GM23338 (cell line): ENCODE data around the gene TBC1D30. TPM values are rescaled to one million over a fixed set of nuclear protein-coding genes. Genes with fewer than 3 reads are reported as not detected.

ENCODE experiments used
- ATAC-seq: fragments of 200-7000 bp; cut with Tn5 transposase; 3 replicates; pipeline ENCODE4 v1.9.1; 2020
- DNase-seq: peaks from one replicate; pipeline ENCODE4 v3.0.0-alpha.2; 2015; ENCODE audit warnings: low spot score
- H2AFZ ChIP-seq: fragments of 200-600 bp; sonication (generic); 2 replicates; pipeline ENCODE4 v1.8.0; 2016; ENCODE audit warnings: antibody characterized with exemption, mild to moderate bottlenecking, moderate library complexity
- H3F3A ChIP-seq: fragments of 200-600 bp; sonication (generic); replicated peaks from 2 replicates; pipeline ENCODE4 v1.8.0; 2017; ENCODE audit warnings: antibody characterized with exemption, mixed run types, low read depth
- H3K27ac ChIP-seq: fragments of 200-600 bp; sonication (generic); 2 replicates; pipeline ENCODE4 v1.6.1; 2016; ENCODE audit warnings: low read depth
- H3K27me3 ChIP-seq: fragments of 200-600 bp; sonication (generic); 2 replicates; pipeline ENCODE4 v1.8.0; 2016; ENCODE audit warnings: mild to moderate bottlenecking, mixed run types, moderate library complexity; ENCODE audit not compliant: insufficient read depth
- H3K36me3 ChIP-seq: fragments of 200-600 bp; sonication (generic); 2 replicates; pipeline ENCODE4 v1.8.0; 2016; ENCODE audit warnings: mild to moderate bottlenecking; ENCODE audit not compliant: insufficient read depth
- H3K4me1 ChIP-seq: fragments of 200-600 bp; sonication (generic); 2 replicates; pipeline ENCODE4 v1.8.0; 2016; ENCODE audit warnings: mild to moderate bottlenecking, moderate library complexity; ENCODE audit not compliant: insufficient read depth
- H3K4me2 ChIP-seq: fragments of 200-600 bp; sonication (generic); 2 replicates; pipeline ENCODE4 v1.7.1; 2017; ENCODE audit warnings: mixed run types
- H3K4me3 ChIP-seq: fragments of 200-600 bp; sonication (generic); 2 replicates; pipeline ENCODE4 v1.6.1; 2016; ENCODE audit warnings: mixed run types
- H3K79me2 ChIP-seq: fragments of 200-600 bp; sonication (generic); replicated peaks from 2 replicates; pipeline ENCODE4 v1.8.0; 2017; ENCODE audit warnings: mild to moderate bottlenecking; ENCODE audit not compliant: insufficient read depth
- H3K9me2 ChIP-seq: fragments of 200-600 bp; sonication (generic); 2 replicates; pipeline ENCODE4 v1.8.0; 2017; ENCODE audit not compliant: insufficient read depth
- H4K20me1 ChIP-seq: fragments of 200-600 bp; sonication (generic); replicated peaks from 2 replicates; pipeline ENCODE4 v1.8.0; 2017; ENCODE audit warnings: mild to moderate bottlenecking; ENCODE audit not compliant: insufficient read depth
- H3K27ac Mint-ChIP-seq: 2 replicates; pipeline ENCODE4 v1.8.0; 2020; ENCODE audit warnings: inconsistent platforms, mild to moderate bottlenecking, moderate library complexity, mixed read lengths
- H3K27me3 Mint-ChIP-seq: 3 replicates; pipeline ENCODE4 v1.8.0; 2022; ENCODE audit warnings: low read depth, mild to moderate bottlenecking, moderate library complexity, mixed read lengths, inconsistent platforms; ENCODE audit not compliant: insufficient read depth, poor library complexity
- H3K36me3 Mint-ChIP-seq: 3 replicates; pipeline ENCODE4 v1.8.0; 2021; ENCODE audit warnings: low read depth, mild to moderate bottlenecking, inconsistent platforms, moderate library complexity, mixed read lengths
- H3K4me1 Mint-ChIP-seq: 3 replicates; pipeline ENCODE4 v1.8.0; 2020; ENCODE audit warnings: mild to moderate bottlenecking, inconsistent platforms, mixed read lengths
- H3K4me3 Mint-ChIP-seq: 3 replicates; pipeline ENCODE4 v1.8.0; 2021; ENCODE audit warnings: moderate library complexity, mild to moderate bottlenecking, inconsistent platforms, mixed read lengths
- H3K9me3 Mint-ChIP-seq: 3 replicates; pipeline ENCODE4 v1.8.0; 2020; ENCODE audit warnings: moderate library complexity, mild to moderate bottlenecking, inconsistent platforms, mixed read lengths
- CREB1 ChIP-seq: fragments of 250-450 bp; sonication (Bioruptor Pico); IDR thresholded peaks from 2 replicates; pipeline ENCODE4 v1.5.0; 2020; ENCODE audit warnings: low read depth, mild to moderate bottlenecking, moderate library complexity
- EZH2 ChIP-seq: fragments of 200-600 bp; sonication (generic); IDR thresholded peaks from one replicate; pipeline ENCODE4 v1.8.0; 2017; ENCODE audit warnings: antibody characterized with exemption, mild to moderate bottlenecking, low read depth; ENCODE audit not compliant: unreplicated experiment
- EZH2phosphoT487 ChIP-seq: fragments of 200-600 bp; sonication (generic); IDR thresholded peaks from one replicate; pipeline ENCODE4 v1.8.1; 2018; ENCODE audit warnings: antibody characterized with exemption; ENCODE audit not compliant: unreplicated experiment
- JUNB ChIP-seq: IDR thresholded peaks from one replicate; pipeline ENCODE4 v1.6.1; 2016; ENCODE audit warnings: antibody characterized with exemption; ENCODE audit not compliant: unreplicated experiment
- NANOG ChIP-seq: IDR thresholded peaks from 2 replicates; pipeline ENCODE4 v1.6.1; 2016; ENCODE audit warnings: antibody characterized with exemption, borderline replicate concordance
- POLR2AphosphoS5 ChIP-seq: IDR thresholded peaks from 2 replicates; pipeline ENCODE4 v1.6.1; 2016; ENCODE audit warnings: antibody characterized with exemption, low read depth
- STAT1 ChIP-seq: IDR thresholded peaks from one replicate; pipeline ENCODE4 v1.6.1; 2016; ENCODE audit warnings: antibody characterized with exemption; ENCODE audit not compliant: unreplicated experiment
- ZNF114 ChIP-seq: fragments of 250-450 bp; sonication (Bioruptor Pico); IDR thresholded peaks from 2 replicates; pipeline ENCODE4 v1.5.0; 2020; ENCODE audit warnings: mild to moderate bottlenecking, moderate library complexity
- ZNF331 ChIP-seq: fragments of 250-450 bp; sonication (Bioruptor Pico); IDR thresholded peaks from 2 replicates; pipeline ENCODE4 v1.5.0; 2020; ENCODE audit warnings: low read depth, mild to moderate bottlenecking, moderate library complexity
- polyA plus RNA-seq: library from polyadenylated mRNA; unstranded; fragments of >200 nt; fragmentation: Nextera tagmentation; extraction: Ambion mirVana; gene quantifications from 2 replicates; pipeline ENCODE4 v1.2.1, GENCODE V29; 2016
- total RNA-seq: library from RNA; depleted of rRNA; stranded (reverse); fragments of >200 nt; shearing (Covaris generic); gene quantifications from 2 replicates; pipeline ENCODE4 v1.2.3, GENCODE V29; 2014
- TF ChIP-seq, protein P1 (sequence below): IDR thresholded peaks from 2 replicates; pipeline ENCODE4 v1.6.1; 2016; ENCODE audit warnings: antibody characterized with exemption
- TF ChIP-seq, protein P2 (sequence below): fragments of 250-450 bp; sonication (Bioruptor Pico); IDR thresholded peaks from 2 replicates; pipeline ENCODE4 v1.5.0; 2020; ENCODE audit warnings: mild to moderate bottlenecking, moderate library complexity
- TF ChIP-seq, protein P3 (sequence below), 2 experiments: fragments of 200-600 bp in 1 of 2; sonication (generic) in 1 of 2; conservative IDR thresholded peaks; 2 replicates each; pipeline versions ENCODE4 v1.5.1 to v1.6.1; 2016 to 2017; ENCODE audit warnings: antibody characterized with exemption in 2 of 2, low read depth in 2 of 2, mild to moderate bottlenecking in 2 of 2, moderate library complexity in 1 of 2
- TF ChIP-seq, protein P4 (sequence below): IDR thresholded peaks from one replicate; pipeline ENCODE4 v1.6.1; 2018; ENCODE audit warnings: antibody characterized with exemption; ENCODE audit not compliant: unreplicated experiment

The TBC1D30 gene
- total and polyA plus RNA-seq, 2 experiments from 2014 or later = 2.9 to 9.6 TPM

GRCh38 chr12:64813723-64814122 is 10.7 kb upstream of the TBC1D30 start:
- Histone ChIP-seq H3F3A (no peaks in the 10 kb centered on the region), H4K20me1 (no peaks in the 10 kb centered on the region), H3K4me2 (no peak overlapping the region), H2AFZ (no peak overlapping the region), H3K9me2 (no peaks in the 10 kb centered on the region), H3K36me3 (no peaks in the 10 kb centered on the region), H3K79me2 (no peaks in the 10 kb centered on the region), H3K27ac (no peak overlapping the region), H3K4me3 (no peak overlapping the region), H3K4me1 (no peaks in the 10 kb centered on the region), H3K27me3 (no peaks in the 10 kb centered on the region)
- H3K9me3 Mint-ChIP-seq = no peaks in the 10 kb centered on the region
- DNase-seq = no peak
- no peak overlapping the region for H3K4me3 Mint-ChIP-seq
- H3K27me3 Mint-ChIP-seq = no peaks in the 10 kb centered on the region
- no peak for ATAC-seq
- no peaks in the 10 kb centered on the region for H3K36me3 Mint-ChIP-seq
- H3K4me1 Mint-ChIP-seq = peaks cover 9% of the 10 kb centered on the region; the same call in 2 of the 3 replicates
- H3K27ac Mint-ChIP-seq = no peak overlapping the region
- TF ChIP-seq JUNB (no peak), POLR2AphosphoS5 (no peak), ZNF114 (CRISPR knock-in tag) (no peak), ZNF331 (CRISPR knock-in tag) (no peak), NANOG (no peak), EZH2phosphoT487 (no peak), CREB1 (CRISPR knock-in tag) (no peak), STAT1 (no peak), EZH2 (no peak)
- TF ChIP-seq, protein P1, sequence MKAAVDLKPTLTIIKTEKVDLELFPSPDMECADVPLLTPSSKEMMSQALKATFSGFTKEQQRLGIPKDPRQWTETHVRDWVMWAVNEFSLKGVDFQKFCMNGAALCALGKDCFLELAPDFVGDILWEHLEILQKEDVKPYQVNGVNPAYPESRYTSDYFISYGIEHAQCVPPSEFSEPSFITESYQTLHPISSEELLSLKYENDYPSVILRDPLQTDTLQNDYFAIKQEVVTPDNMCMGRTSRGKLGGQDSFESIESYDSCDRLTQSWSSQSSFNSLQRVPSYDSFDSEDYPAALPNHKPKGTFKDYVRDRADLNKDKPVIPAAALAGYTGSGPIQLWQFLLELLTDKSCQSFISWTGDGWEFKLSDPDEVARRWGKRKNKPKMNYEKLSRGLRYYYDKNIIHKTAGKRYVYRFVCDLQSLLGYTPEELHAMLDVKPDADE = no peak
- TF ChIP-seq, protein P2, sequence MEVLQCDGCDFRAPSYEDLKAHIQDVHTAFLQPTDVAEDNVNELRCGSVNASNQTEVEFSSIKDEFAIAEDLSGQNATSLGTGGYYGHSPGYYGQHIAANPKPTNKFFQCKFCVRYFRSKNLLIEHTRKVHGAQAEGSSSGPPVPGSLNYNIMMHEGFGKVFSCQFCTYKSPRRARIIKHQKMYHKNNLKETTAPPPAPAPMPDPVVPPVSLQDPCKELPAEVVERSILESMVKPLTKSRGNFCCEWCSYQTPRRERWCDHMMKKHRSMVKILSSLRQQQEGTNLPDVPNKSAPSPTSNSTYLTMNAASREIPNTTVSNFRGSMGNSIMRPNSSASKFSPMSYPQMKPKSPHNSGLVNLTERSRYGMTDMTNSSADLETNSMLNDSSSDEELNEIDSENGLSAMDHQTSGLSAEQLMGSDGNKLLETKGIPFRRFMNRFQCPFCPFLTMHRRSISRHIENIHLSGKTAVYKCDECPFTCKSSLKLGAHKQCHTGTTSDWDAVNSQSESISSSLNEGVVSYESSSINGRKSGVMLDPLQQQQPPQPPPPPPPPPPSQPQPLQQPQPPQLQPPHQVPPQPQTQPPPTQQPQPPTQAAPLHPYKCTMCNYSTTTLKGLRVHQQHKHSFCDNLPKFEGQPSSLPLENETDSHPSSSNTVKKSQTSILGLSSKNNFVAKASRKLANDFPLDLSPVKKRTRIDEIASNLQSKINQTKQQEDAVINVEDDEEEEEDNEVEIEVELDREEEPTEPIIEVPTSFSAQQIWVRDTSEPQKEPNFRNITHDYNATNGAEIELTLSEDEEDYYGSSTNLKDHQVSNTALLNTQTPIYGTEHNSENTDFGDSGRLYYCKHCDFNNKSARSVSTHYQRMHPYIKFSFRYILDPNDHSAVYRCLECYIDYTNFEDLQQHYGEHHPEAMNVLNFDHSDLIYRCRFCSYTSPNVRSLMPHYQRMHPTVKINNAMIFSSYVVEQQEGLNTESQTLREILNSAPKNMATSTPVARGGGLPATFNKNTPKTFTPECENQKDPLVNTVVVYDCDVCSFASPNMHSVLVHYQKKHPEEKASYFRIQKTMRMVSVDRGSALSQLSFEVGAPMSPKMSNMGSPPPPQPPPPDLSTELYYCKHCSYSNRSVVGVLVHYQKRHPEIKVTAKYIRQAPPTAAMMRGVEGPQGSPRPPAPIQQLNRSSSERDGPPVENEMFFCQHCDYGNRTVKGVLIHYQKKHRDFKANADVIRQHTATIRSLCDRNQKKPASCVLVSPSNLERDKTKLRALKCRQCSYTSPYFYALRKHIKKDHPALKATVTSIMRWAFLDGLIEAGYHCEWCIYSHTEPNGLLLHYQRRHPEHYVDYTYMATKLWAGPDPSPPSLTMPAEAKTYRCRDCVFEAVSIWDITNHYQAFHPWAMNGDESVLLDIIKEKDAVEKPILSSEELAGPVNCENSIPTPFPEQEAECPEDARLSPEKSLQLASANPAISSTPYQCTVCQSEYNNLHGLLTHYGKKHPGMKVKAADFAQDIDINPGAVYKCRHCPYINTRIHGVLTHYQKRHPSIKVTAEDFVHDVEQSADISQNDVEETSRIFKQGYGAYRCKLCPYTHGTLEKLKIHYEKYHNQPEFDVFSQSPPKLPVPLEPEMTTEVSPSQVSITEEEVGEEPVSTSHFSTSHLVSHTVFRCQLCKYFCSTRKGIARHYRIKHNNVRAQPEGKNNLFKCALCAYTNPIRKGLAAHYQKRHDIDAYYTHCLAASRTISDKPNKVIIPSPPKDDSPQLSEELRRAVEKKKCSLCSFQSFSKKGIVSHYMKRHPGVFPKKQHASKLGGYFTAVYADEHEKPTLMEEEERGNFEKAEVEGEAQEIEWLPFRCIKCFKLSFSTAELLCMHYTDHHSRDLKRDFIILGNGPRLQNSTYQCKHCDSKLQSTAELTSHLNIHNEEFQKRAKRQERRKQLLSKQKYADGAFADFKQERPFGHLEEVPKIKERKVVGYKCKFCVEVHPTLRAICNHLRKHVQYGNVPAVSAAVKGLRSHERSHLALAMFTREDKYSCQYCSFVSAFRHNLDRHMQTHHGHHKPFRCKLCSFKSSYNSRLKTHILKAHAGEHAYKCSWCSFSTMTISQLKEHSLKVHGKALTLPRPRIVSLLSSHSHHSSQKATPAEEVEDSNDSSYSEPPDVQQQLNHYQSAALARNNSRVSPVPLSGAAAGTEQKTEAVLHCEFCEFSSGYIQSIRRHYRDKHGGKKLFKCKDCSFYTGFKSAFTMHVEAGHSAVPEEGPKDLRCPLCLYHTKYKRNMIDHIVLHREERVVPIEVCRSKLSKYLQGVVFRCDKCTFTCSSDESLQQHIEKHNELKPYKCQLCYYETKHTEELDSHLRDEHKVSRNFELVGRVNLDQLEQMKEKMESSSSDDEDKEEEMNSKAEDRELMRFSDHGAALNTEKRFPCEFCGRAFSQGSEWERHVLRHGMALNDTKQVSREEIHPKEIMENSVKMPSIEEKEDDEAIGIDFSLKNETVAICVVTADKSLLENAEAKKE = no peak
- TF ChIP-seq, protein P3, sequence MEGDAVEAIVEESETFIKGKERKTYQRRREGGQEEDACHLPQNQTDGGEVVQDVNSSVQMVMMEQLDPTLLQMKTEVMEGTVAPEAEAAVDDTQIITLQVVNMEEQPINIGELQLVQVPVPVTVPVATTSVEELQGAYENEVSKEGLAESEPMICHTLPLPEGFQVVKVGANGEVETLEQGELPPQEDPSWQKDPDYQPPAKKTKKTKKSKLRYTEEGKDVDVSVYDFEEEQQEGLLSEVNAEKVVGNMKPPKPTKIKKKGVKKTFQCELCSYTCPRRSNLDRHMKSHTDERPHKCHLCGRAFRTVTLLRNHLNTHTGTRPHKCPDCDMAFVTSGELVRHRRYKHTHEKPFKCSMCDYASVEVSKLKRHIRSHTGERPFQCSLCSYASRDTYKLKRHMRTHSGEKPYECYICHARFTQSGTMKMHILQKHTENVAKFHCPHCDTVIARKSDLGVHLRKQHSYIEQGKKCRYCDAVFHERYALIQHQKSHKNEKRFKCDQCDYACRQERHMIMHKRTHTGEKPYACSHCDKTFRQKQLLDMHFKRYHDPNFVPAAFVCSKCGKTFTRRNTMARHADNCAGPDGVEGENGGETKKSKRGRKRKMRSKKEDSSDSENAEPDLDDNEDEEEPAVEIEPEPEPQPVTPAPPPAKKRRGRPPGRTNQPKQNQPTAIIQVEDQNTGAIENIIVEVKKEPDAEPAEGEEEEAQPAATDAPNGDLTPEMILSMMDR (conservative IDR thresholded peaks at IDR 0.05; ENCODE audit: low read depth in 2 of 2) = no peak
- TF ChIP-seq, protein P4, sequence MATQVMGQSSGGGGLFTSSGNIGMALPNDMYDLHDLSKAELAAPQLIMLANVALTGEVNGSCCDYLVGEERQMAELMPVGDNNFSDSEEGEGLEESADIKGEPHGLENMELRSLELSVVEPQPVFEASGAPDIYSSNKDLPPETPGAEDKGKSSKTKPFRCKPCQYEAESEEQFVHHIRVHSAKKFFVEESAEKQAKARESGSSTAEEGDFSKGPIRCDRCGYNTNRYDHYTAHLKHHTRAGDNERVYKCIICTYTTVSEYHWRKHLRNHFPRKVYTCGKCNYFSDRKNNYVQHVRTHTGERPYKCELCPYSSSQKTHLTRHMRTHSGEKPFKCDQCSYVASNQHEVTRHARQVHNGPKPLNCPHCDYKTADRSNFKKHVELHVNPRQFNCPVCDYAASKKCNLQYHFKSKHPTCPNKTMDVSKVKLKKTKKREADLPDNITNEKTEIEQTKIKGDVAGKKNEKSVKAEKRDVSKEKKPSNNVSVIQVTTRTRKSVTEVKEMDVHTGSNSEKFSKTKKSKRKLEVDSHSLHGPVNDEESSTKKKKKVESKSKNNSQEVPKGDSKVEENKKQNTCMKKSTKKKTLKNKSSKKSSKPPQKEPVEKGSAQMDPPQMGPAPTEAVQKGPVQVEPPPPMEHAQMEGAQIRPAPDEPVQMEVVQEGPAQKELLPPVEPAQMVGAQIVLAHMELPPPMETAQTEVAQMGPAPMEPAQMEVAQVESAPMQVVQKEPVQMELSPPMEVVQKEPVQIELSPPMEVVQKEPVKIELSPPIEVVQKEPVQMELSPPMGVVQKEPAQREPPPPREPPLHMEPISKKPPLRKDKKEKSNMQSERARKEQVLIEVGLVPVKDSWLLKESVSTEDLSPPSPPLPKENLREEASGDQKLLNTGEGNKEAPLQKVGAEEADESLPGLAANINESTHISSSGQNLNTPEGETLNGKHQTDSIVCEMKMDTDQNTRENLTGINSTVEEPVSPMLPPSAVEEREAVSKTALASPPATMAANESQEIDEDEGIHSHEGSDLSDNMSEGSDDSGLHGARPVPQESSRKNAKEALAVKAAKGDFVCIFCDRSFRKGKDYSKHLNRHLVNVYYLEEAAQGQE = no peak
